H1 (cell line): ENCODE data around the gene NACAD. TPM values are rescaled to one million over a fixed set of nuclear protein-coding genes. Genes with fewer than 3 reads are reported as not detected.

Experiments used
- CTCF ChIA-PET: fragments of 300-600 bp; sonication (Branson Sonifier 250); formaldehyde crosslinking; loops from one replicate; lab custom pipeline; 2021; ENCODE audit not compliant: partially characterized antibody; lab: Charles Lee
- POLR2A ChIA-PET: fragments of 300-600 bp; sonication (Branson Sonifier 250); formaldehyde crosslinking; loops from one replicate; lab custom pipeline; 2021; ENCODE audit warnings: inconsistent platforms; ENCODE audit not compliant: partially characterized antibody; lab: Charles Lee
- DNase-seq, 2 experiments: peaks; one replicate each; pipeline versions ENCODE4 v3.0.0 to v3.0.0-alpha.2; 2010 to 2022; ENCODE audit warnings: low spot score in 2 of 2, low read depth in 1 of 2, mixed read lengths in 1 of 2
- FAIRE-seq: peaks from 2 replicates; lab custom pipeline; 2011; peaks lifted over from hg19 to GRCh38; lab: Jason Lieb, UNC
- H2AFZ ChIP-seq: 2 replicates; pipeline ENCODE4 v1.8.1; 2012; ENCODE audit warnings: low read length, inconsistent platforms
- H2AK5ac ChIP-seq: 2 replicates; pipeline ENCODE4 v1.6.1; 2013; ENCODE audit warnings: low read depth, low read length
- H2BK120ac ChIP-seq: replicated peaks from 2 replicates; pipeline ENCODE3; 2013; ENCODE audit warnings: low read depth, low read length, inconsistent platforms
- H2BK12ac ChIP-seq: 2 replicates; pipeline ENCODE4 v1.6.1; 2013; ENCODE audit warnings: low read depth, low read length
- H2BK15ac ChIP-seq: 2 replicates; pipeline ENCODE4 v1.6.1; 2013; ENCODE audit warnings: low read length
- H2BK20ac ChIP-seq: 2 replicates; pipeline ENCODE4 v1.6.1; 2013; ENCODE audit warnings: low read length
- H2BK5ac ChIP-seq: 2 replicates; pipeline ENCODE4 v1.6.1; 2013; ENCODE audit warnings: low read depth, low read length
- H3K14ac ChIP-seq: 2 replicates; pipeline ENCODE4 v1.6.1; 2013; ENCODE audit warnings: inconsistent platforms; ENCODE audit not compliant: insufficient read length
- H3K18ac ChIP-seq: 2 replicates; pipeline ENCODE4 v1.6.1; 2013; ENCODE audit warnings: low read length; ENCODE audit errors: extremely low read depth
- H3K23ac ChIP-seq: 2 replicates; pipeline ENCODE4 v1.6.1; 2013; ENCODE audit warnings: inconsistent platforms; ENCODE audit not compliant: insufficient read length
- H3K23me2 ChIP-seq: 2 replicates; pipeline ENCODE4 v1.6.1; 2013; ENCODE audit warnings: low read depth, low read length
- H3K27ac ChIP-seq: 2 replicates; pipeline ENCODE4 v1.6.1; 2011; ENCODE audit warnings: low read depth, low read length, inconsistent platforms
- H3K27me3 ChIP-seq, 4 experiments: replicated peaks in 1 of 4; 1 replicate in 1 of 4; 2 replicates in 3 of 4; pipeline versions ENCODE4 v1.6.1 to v1.8.1; 2011 to 2013; ENCODE audit warnings: low read length in 3 of 4, mild to moderate bottlenecking in 3 of 4, inconsistent platforms in 2 of 4, mixed read lengths in 2 of 4, moderate library complexity in 1 of 4; ENCODE audit not compliant: control insufficient read depth in 3 of 4, insufficient read depth in 3 of 4; ENCODE audit errors: extremely low read depth in 1 of 4
- H3K36me3 ChIP-seq, 4 experiments: 2 replicates each; pipeline versions ENCODE4 v1.6.1 to v1.8.1; 2011 to 2013; ENCODE audit warnings: mild to moderate bottlenecking in 4 of 4, low read length in 3 of 4, moderate library complexity in 2 of 4, control low read depth in 1 of 4, inconsistent platforms in 1 of 4; ENCODE audit not compliant: insufficient read depth in 4 of 4, control insufficient read depth in 2 of 4
- H3K4ac ChIP-seq: replicated peaks from 2 replicates; pipeline ENCODE3; 2013; ENCODE audit warnings: low read length, low read depth, mixed read lengths, inconsistent platforms; ENCODE audit not compliant: insufficient read length
- H3K4me1 ChIP-seq, 4 experiments: replicated peaks in 1 of 4; 1 replicate in 1 of 4; 2 replicates in 3 of 4; pipeline versions ENCODE4 v1.6.1 to v1.8.1; 2011 to 2013; ENCODE audit warnings: low read length in 3 of 4, inconsistent platforms in 2 of 4, mixed read lengths in 1 of 4; ENCODE audit not compliant: insufficient read depth in 4 of 4, control insufficient read depth in 3 of 4
- H3K4me2 ChIP-seq, 2 experiments: 2 replicates each; pipeline versions ENCODE4 v1.6.1 to v1.8.1; 2011 to 2013; ENCODE audit warnings: low read depth in 2 of 2, low read length in 2 of 2, control low read depth in 1 of 2, inconsistent platforms in 1 of 2, mild to moderate bottlenecking in 1 of 2; ENCODE audit not compliant: insufficient read depth in 1 of 2
- H3K4me3 ChIP-seq, 4 experiments: fragments of 200-600, 300-600 bp in 1 of 4; sonication (generic), shearing (Covaris generic), sonication (Bioruptor Twin) in 1 of 4; 2 replicates each; pipeline versions ENCODE4 v1.5.1 to v1.8.1; 2011 to 2016; ENCODE audit warnings: low read length in 4 of 4, low read depth in 3 of 4, control low read depth in 2 of 4, inconsistent platforms in 2 of 4, mild to moderate bottlenecking in 2 of 4, mixed read lengths in 1 of 4, moderate library complexity in 1 of 4; ENCODE audit not compliant: insufficient read depth in 2 of 4; ENCODE audit errors: extremely low read depth in 1 of 4
- H3K56ac ChIP-seq: replicated peaks from 2 replicates; pipeline ENCODE3; 2013; ENCODE audit warnings: low read depth, mild to moderate bottlenecking, mixed read lengths, low read length, inconsistent platforms; ENCODE audit not compliant: insufficient read length
- H3K79me1 ChIP-seq: 2 replicates; pipeline ENCODE4 v1.6.1; 2013; ENCODE audit warnings: low read depth, low read length, control low read depth
- H3K79me2 ChIP-seq, 2 experiments: 2 replicates each; pipeline versions ENCODE4 v1.6.1 to v1.8.1; 2012 to 2013; ENCODE audit warnings: low read length in 2 of 2, mild to moderate bottlenecking in 2 of 2, inconsistent platforms in 1 of 2; ENCODE audit not compliant: insufficient read depth in 2 of 2, control insufficient read depth in 1 of 2
- H3K9ac ChIP-seq, 4 experiments: replicated peaks in 1 of 4; 1 replicate in 1 of 4; 2 replicates in 3 of 4; pipeline versions ENCODE4 v1.6.1 to v1.8.1; 2011 to 2013; ENCODE audit warnings: low read depth in 3 of 4, low read length in 3 of 4, control low read depth in 2 of 4, mild to moderate bottlenecking in 2 of 4, moderate library complexity in 2 of 4, inconsistent platforms in 1 of 4; ENCODE audit errors: extremely low read depth in 1 of 4
- H3K9me3 ChIP-seq, 2 experiments: 2 replicates each; pipeline versions ENCODE4 v1.6.1 to v1.8.1; 2012 to 2013; ENCODE audit warnings: mild to moderate bottlenecking in 2 of 2, moderate library complexity in 2 of 2, control low read depth in 1 of 2, inconsistent platforms in 1 of 2, low read depth in 1 of 2, low read length in 1 of 2, mixed read lengths in 1 of 2; ENCODE audit not compliant: insufficient read depth in 2 of 2
- H4K20me1 ChIP-seq, 2 experiments: replicated peaks in 1 of 2; 2 replicates each; pipeline versions ENCODE3 to v1.8.1; 2011 to 2013; ENCODE audit warnings: inconsistent platforms in 2 of 2, low read length in 2 of 2, mild to moderate bottlenecking in 1 of 2; ENCODE audit not compliant: insufficient read depth in 2 of 2, control insufficient read depth in 1 of 2
- H4K5ac ChIP-seq: 2 replicates; pipeline ENCODE4 v1.6.1; 2013; ENCODE audit warnings: low read length, low read depth, mixed read lengths, inconsistent platforms; ENCODE audit not compliant: insufficient read length
- H4K8ac ChIP-seq: 2 replicates; pipeline ENCODE4 v1.8.0; 2013; ENCODE audit warnings: mild to moderate bottlenecking, moderate library complexity, low read length, inconsistent platforms; ENCODE audit not compliant: insufficient read depth; ENCODE audit errors: extremely low read depth
- H4K91ac ChIP-seq: replicated peaks from 2 replicates; pipeline ENCODE3; 2013; ENCODE audit warnings: low read length, mixed read lengths, inconsistent platforms; ENCODE audit not compliant: insufficient read length
- ASH2L ChIP-seq: fragments of 200-600, 300-600 bp; sonication (generic); IDR thresholded peaks from one replicate; pipeline ENCODE4 v1.7.1; 2017; ENCODE audit warnings: low read length
- BRCA1 ChIP-seq: IDR thresholded peaks from 2 replicates; pipeline ENCODE4 v1.6.1; 2012; ENCODE audit warnings: low read depth, low read length, improper control_type of control experiment
- CBX8 ChIP-seq: fragments of 300-800, 300-1000 bp; sonication (generic); IDR thresholded peaks from 2 replicates; pipeline ENCODE4 v1.7.1; 2016; ENCODE audit warnings: low read depth, low read length, borderline replicate concordance
- CTCF ChIP-seq, 3 experiments: IDR thresholded peaks; 1 replicate in 2 of 3; 2 replicates in 1 of 3; pipeline versions ENCODE4 v1.5.1 to v1.6.1; 2011; ENCODE audit warnings: low read length in 3 of 3, mild to moderate bottlenecking in 3 of 3, inconsistent platforms in 2 of 3, low read depth in 1 of 3, moderate library complexity in 1 of 3; ENCODE audit not compliant: insufficient read depth in 1 of 3; ENCODE audit errors: control extremely low read depth in 1 of 3
- FOSL1 ChIP-seq: IDR thresholded peaks from 2 replicates; pipeline ENCODE4 v1.6.1; 2011; ENCODE audit warnings: mild to moderate bottlenecking, low read depth, low read length, moderate library complexity; ENCODE audit not compliant: insufficient read depth
- PHF8 ChIP-seq: fragments of 200-600 bp; sonication (generic); conservative IDR thresholded peaks from 2 replicates; pipeline ENCODE4 v1.7.1; 2012; ENCODE audit warnings: low read depth, mild to moderate bottlenecking, inconsistent platforms, low read length, moderate library complexity
- RNF2 ChIP-seq: fragments of 200-900, 300-1000 bp; sonication (generic); IDR thresholded peaks from 2 replicates; pipeline ENCODE4 v1.7.1; 2016; ENCODE audit warnings: borderline replicate concordance, low read depth, mild to moderate bottlenecking, antibody characterized with exemption, low read length; ENCODE audit not compliant: poor library complexity, severe bottlenecking; ENCODE audit errors: missing control alignments
- SP1 ChIP-seq: IDR thresholded peaks from 2 replicates; pipeline ENCODE4 v1.6.1; 2011; ENCODE audit warnings: low read depth, low read length
- TAF7 ChIP-seq: optimal IDR thresholded peaks from 2 replicates; pipeline ENCODE3; 2011; ENCODE audit warnings: low read depth, mild to moderate bottlenecking, inconsistent platforms, low read length, moderate library complexity, borderline replicate concordance
- YY1 ChIP-seq: IDR thresholded peaks from 2 replicates; pipeline ENCODE4 v1.6.1; 2011; ENCODE audit warnings: low read depth, mild to moderate bottlenecking, low read length
- WGBS, 2 experiments: shearing (Covaris generic) in 1 of 2; methylation state at CpG; one replicate each; pipeline versions ENCODE4 v1.1.6 to v1.1.7; 2013 to 2015; ENCODE audit warnings: low lambda C conversion rate in 2 of 2, mixed read lengths in 2 of 2, inconsistent platforms in 1 of 2, low coverage in 1 of 2, missing lambda C conversion rate in 1 of 2; ENCODE audit not compliant: insufficient replicate concordance in 2 of 2, insufficient coverage in 1 of 2, insufficient read length in 1 of 2; ENCODE audit errors: extremely low coverage in 1 of 2, missing lambda C conversion rate in 1 of 2; 5-methylcytosine and 5-hydroxymethylcytosine counted together
- polyA plus RNA-seq, 7 experiments: library from polyadenylated mRNA; depleted of rRNA in 3 of 7; stranded (reverse) in 5 of 7; unstranded in 2 of 7; fragments of >200 nt in 5 of 7; fragments of 200-250 nt in 2 of 7; gene quantifications; 1 replicate in 5 of 7; 2 replicates in 1 of 7; 4 replicates in 1 of 7; pipeline versions ENCODE4 v1.2.1 to v1.2.3, GENCODE V29; 2011 to 2013; ENCODE audit warnings: missing spikeins in 2 of 7, mixed read lengths in 2 of 7
- total RNA-seq: library from RNA; stranded (reverse); fragmentation: NEBNext Ultra II Directional; extraction: Animal tissue kit (Norgen Biotek cat#: 25700); gene quantifications from 2 replicates; pipeline ENCODE4 v1.2.1, GENCODE V29; 2021

NACAD gene
- total and polyA plus RNA-seq, 2 of the 8 experiments (the other 6 are each of a cell fraction or from before 2014, with no cell fraction given): 1.3 to 6.0 TPM

GRCh38 chr7:45064047-45064725 lies 24.6 kb downstream of the NACAD start:
- H3K4me1 ChIP-seq: no peaks in the 10 kb centered on the region
- peaks cover 2 to 6% of the 10 kb centered on the region in 2 experiments for H4K20me1 ChIP-seq
- H2AFZ ChIP-seq: no peak overlapping the region
- H3K79me2 ChIP-seq: peaks cover 0 to 3% of the 10 kb centered on the region in 2 experiments; a peak in 1 of 4 replicates
- TF ChIP-seq SP1 (no peak), FOSL1 (no peak), RNF2 (no peak), CTCF (IDR thresholded peaks at IDR 0.05; ENCODE audit: control extremely low read depth in 1 of 3, insufficient read depth in 1 of 3, low read depth in 1 of 3, low read length in 3 of 3) (no peak), PHF8 (no peak), YY1 (no peak), ASH2L (no peak), BRCA1 (no peak), TAF7 (no peak), CBX8 (no peak)
- H2BK20ac ChIP-seq: no peak overlapping the region
- H3K56ac ChIP-seq: no peak overlapping the region
- H3K4me2 ChIP-seq: no peak overlapping the region
- no peak for DNase-seq
- H3K4ac ChIP-seq: no peak overlapping the region
- no peak overlapping the region for H4K91ac ChIP-seq
- no peak overlapping the region; the same call in 1 of the 2 replicates for H3K27ac ChIP-seq
- ChIA-PET CTCF (no interaction called here), POLR2A (interaction anchor here (1.0 to 1.1 kb wide), 2 partner anchors 33 to 81 kb away, joined by 3 to 4 read pairs; no protein-coding TSS in a partner anchor)
- no peak for FAIRE-seq
- H3K79me1 ChIP-seq: peaks cover 3% of the 10 kb centered on the region; the same call in 1 of the 2 replicates
- H4K8ac ChIP-seq: no peak overlapping the region
- peaks cover 0 to 6% (median 4%) of the 10 kb centered on the region in 4 experiments; a peak in 5 of 8 replicates for H3K36me3 ChIP-seq
- H3K9ac ChIP-seq: no peak overlapping the region; a peak in 1 of 7 replicates
- no peaks in the 10 kb centered on the region for H3K23me2 ChIP-seq
- WGBS, 2 experiments: 87% methylated on average over 16 of the region's 16 CpGs; no CpG with 5 or more reads in 1 of the 2 experiments
- H4K5ac ChIP-seq: no peak overlapping the region
- H2AK5ac ChIP-seq: no peak overlapping the region
- H2BK15ac ChIP-seq: no peak overlapping the region
- H2BK5ac ChIP-seq: no peak overlapping the region
- H3K4me3 ChIP-seq: no peak overlapping the region
- no peaks in the 10 kb centered on the region for H3K27me3 ChIP-seq
- no peak overlapping the region for H2BK120ac ChIP-seq
- no peak overlapping the region for H2BK12ac ChIP-seq
- no peak overlapping the region for H3K23ac ChIP-seq
- H3K9me3 ChIP-seq: no peaks in the 10 kb centered on the region
- H3K14ac ChIP-seq: no peak overlapping the region
- no peak overlapping the region for H3K18ac ChIP-seq
